Stimulated activated CD4-positive, alpha-beta T cell treated with anti-CD3 and anti-CD28 coated beads, Interleukin-1b, Interleukin-23, amount 100 ng/mL, for 24 hours (primary cell): ENCODE data around the gene TGM1.
"Not testable (repeated sequence)": the region's sequence is repeated elsewhere in the genome, so short reads cannot be mapped to it uniquely, and the experiment has no call there.

ENCODE experiments used
- DNase-seq, 4 experiments: peaks; one replicate each; pipeline ENCODE4 v3.0.0-alpha.2; 2020; ENCODE audit warnings: low read depth in 4 of 4, low spot score in 1 of 4

The TGM1 gene

DNA sequence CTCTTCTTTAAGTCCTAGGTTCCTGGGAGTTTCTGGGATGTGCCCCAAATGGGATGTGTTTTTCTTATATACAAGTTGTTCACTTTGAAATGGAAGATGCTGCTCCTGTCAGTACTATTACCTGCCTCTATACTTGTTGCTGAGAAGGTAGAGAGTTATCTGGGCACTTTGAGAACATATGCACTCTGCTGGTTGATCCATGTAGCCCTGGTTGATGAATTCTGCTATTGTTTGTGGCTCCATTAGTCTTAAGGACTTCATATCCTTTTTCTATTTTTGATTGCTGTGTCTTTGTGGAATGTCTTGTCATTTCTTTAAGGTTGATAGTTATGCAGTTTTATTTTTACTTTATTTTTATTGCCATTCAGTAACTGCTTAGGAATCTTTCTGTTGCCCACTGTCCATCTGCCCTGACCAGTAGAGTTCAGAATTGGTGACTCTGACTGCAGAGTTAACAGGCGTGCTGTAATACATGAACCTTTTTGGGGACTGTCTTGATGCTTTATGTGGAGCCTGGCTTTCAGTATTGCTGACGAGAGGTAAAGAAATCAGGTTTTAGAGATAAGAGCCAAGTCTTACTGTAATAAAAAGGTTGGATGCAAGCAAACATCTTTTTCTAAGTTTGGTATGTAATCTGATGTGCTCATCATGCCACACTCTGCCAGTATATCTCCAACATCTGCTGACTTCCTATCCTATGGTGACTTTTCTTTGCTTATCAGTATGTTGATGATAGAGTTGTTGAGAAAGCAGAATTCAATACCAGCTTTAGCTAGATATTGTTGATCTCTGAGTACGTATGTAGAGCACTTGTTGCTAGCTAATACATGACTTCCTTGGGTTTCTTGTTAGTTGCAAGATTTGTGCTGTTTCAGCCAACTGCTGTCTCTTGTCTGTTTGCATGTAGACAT, 28.6 kb downstream of the TGM1 start:
- DNase-seq = no peak

GRCh38 chr14:24233538-24233866, 29.5 kb downstream of the TGM1 start:
- no peak for DNase-seq

DNA sequence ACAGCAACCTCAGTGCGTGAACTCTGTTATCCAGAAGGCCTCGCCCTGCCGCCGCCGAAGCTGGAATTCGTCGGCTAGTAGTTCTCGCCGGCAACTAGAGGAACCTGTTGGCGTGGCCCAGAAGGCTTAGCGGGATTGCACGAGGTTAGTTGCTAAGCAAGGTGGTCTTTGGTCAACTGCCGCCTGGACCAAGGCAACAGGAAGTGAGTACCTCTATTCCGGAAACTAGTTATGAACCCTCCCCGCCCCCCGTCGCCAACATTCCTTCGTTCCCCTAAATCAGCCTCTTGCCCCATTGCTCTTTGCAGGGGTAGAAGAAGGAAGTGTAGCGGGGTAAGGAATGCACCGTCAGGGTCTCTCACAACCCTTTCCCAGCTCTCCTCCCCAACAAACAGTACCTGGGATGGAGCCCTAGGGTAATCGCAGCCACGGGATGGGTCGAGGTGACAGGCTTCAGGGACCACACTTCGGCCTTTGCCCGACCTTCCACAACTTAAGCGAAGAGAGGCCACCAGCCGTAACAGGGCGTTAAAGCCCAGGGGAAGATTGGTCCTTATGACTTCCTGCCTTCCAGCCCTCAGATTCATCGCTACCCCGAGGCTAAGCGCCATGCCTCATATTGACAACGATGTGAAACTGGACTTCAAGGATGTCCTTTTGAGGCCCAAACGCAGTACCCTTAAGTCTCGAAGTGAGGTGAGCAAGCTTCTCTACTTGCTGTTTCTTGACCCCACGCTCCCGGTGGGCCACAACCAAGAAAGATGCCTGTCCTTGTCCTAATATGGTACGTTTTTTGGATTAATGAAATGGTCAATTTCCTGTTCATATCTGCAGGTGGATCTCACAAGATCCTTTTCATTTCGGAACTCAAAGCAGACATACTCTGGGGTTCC, 30.1 kb downstream of the TGM1 start, which contains the start of gene GMPR2:
Gene GMPR2, plus strand, starts transcription at position 285 of the 893 bp plus-strand sequence. Its CDS starts 325 bp downstream, at position 610.
- DNase-seq = peak in 1 of 4 experiments; percentile 54

DNA sequence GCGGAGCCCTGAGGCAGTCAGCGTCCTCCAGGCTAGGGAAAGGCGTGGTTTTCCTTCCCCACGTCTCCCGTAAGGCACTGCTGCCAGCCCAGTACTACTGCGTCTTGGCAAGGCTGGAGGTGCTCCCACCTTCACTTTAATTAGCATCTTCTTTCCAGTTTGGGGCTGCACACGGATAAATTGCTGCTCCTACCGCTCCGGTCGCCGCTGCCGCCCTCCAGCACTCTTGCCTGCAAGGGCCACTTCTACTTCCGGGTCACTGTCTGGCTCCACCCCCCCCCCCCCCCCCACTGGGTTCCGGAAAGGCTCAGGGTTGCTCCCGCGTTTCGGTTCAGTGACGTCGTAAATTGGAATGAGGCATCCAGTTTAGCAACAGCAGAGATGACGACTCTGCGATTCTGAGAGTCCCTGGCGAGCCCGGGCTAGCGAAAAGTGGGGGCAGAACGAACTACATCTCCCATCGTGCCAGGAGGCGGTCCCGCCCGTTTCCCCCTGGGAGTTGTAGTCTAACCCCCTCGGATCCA, 30.8 kb downstream of the TGM1 start, which contains the start of gene NEDD8:
Gene NEDD8, minus strand, starts transcription at position 247 of the 524 bp plus-strand sequence. Its CDS starts 100 bp downstream, at position 147.
- peak; percentile 70 to 90 (median 82) for DNase-seq

- DNase-seq = no peak
These were observed 31.5 kb downstream of the TGM1 start for GRCh38 chr14:24231263-24232120.

DNA sequence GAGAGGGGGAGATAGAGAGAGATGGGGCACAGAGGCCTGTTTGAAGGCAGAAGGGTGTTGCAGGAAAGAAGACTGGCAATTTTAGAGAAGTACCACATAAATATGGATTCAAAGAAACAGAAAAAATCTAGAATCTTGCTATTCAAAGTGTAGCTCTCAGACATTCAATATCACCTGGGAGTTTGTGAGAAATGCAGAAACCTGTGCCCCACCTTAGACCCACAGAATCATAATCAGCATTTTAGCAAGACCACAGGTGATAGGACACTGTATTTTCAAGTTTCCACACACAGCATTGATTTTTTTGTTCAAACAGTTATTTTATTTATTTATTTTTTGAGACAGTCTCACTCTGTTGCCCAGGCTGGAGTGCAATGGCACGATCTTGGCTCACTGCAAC, 34.1 kb downstream of the TGM1 start:
- DNase-seq = no peak

DNA sequence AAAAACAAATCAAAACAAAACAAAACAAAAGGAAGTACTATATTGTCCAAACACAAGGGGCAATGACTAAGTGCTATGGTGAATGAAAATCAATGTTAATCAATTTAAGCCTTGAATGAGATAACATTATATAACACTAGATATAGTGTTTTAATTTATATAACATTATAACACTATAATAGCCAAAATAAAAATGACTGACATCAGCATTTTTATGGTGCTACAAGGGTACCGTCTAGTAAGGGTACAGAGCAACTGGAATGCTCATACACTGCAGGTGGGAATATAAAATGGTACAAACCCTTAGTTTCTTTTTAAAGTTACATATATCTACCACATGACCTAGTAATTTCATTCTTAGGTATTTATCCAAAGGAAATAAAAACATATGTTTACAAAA, 36.5 kb downstream of the TGM1 start:
- DNase-seq = no peak

GRCh38 chr14:24224618-24225071, 38.3 kb downstream of the TGM1 start:
- DNase-seq = no peak

GRCh38 chr14:24222987-24223386, 40.0 kb downstream of the TGM1 start:
- DNase-seq = not testable (repeated sequence)

DNA sequence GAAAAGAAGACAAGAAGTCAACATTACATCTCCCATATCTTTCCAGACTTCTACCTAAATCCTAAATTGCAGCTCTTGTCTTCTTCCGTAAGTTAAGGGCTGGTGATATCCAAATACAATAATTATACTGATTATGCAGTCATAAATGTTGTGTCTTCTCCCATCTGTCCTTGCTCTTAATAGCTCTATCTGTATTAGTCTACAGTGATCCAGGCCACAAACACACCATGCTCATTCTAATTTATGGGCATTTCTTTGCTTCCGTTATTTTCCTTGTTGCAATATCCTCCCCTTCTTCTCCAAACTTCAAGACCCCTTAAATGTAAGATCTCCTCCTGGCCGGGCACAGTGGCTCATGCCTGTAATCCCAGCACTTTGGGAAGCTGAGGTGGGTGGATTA, 43.5 kb downstream of the TGM1 start:
- DNase-seq = no peak

- no peak for DNase-seq
These were observed 43.9 kb downstream of the TGM1 start for GRCh38 chr14:24219080-24219479.

DNA sequence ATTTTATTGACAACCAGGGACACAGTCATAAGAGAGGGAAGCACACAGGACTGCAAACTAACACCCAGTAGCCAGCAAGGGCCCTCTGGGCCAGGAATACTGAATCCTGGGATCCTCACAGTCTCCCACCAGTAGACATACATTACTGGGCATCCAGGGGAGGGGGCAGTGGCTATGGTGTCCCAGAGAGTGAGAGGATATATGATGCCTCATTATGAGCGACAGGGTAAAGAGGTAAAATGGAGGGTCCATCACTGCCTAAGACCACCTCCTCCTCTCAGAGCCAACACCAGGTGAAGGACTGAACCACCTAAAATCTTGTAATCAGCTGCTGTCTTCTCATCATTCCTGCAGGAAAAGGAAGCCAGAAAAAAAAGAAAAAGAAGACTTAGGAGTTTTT, 46.1 kb downstream of the TGM1 start:
- DNase-seq = not testable (repeated sequence)

DNA sequence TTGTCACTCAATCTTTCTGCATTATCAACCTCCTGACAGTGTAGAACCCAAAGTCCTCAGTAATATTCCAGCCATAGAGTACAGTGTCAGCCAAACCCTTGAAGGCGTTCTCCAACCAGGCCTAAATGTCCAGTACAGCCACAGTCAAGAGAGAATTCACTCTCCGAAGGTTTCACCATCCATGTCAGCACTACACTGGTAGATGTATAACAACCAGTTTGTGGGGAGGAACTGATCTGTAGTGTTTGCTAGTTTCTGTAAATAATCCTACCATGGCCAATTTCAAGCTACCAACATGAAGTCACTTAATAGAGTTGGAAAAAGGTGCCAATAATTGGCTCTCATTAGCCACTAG, 46.7 kb downstream of the TGM1 start:
- no peak for DNase-seq

DNA sequence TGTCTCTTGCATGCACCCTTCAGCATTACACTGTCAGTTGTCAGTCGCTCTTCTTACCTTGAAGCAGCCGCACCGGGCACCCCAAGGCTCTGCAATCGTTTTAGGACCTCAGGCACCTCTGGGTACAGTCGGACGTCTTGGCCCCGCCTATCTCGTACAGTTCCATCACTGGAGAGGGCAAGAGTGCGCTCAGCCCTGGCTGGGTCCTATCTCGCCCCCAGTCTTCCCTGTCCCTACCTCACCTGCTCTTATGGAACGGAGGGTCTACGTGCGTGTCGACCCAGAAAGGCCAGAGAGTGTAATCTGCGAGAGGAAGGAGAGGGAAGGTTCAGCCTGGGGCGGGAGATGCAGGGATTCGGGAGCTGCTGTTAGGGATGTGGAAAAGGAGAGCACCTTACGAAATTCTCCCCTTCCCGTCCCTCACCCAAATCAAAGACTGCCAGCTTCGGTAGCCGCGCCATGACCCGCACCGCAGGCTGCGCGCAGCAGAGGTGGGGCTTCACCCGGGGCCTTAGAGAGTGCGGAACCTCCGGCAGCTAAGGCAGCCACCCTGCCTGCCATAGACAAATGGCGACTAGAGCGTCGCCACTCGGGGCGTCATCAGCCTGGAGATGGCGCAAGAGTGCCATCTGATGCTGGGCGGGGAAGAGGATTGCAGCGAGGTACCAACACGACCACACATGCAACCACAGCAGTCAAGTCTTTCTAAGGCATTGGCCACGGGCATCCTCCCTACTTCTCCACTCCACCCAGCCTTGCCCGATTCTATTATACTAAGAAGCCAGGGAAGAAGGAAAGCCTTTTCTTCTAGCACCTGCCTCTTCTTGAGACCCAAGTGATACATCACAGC, 47.3 kb downstream of the TGM1 start, which contains the start of gene MDP1:
Gene MDP1, minus strand, starts transcription at position 572 of the 850 bp plus-strand sequence. Its CDS starts 111 bp downstream, at position 461.
- peak; percentile 52 to 77 (median 66) for DNase-seq

DNA sequence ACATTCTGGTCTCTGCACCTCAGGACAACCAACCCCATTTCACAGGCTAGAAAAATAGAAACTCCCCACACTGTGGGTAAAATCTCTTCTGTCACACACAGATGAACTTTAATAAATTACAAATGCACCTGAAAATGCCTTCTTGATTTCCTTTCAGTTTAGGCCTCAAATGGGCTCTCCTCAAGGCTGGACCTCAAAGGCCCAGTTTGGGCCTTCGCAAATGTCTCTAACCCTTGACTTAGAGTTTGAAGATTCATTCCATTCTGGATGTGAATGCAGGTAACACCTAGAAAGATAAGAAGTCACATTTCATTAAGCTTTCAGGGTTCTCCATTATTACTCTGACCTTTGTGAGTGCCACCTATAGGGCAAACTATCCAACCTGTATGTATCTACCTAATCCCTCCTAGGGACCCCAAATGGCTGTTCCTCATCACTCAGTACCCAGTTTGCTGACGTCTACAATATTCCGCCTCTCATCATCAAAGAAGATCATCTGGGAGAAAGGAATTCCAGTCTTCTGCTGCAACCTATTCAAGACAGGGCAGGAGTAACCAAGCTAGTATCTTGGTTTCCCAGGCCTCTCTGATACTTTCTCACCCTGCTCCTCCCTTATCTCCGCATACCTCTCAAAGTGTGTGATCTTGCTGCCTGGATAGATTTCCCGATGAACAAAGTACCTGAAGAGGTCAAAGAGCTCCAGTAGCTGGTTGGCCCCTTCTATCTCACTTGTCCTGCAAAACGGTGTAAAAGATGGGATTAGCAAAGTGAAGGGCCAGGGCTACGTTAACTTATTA, 48.9 kb downstream of the TGM1 start:
- no peak for DNase-seq

DNA sequence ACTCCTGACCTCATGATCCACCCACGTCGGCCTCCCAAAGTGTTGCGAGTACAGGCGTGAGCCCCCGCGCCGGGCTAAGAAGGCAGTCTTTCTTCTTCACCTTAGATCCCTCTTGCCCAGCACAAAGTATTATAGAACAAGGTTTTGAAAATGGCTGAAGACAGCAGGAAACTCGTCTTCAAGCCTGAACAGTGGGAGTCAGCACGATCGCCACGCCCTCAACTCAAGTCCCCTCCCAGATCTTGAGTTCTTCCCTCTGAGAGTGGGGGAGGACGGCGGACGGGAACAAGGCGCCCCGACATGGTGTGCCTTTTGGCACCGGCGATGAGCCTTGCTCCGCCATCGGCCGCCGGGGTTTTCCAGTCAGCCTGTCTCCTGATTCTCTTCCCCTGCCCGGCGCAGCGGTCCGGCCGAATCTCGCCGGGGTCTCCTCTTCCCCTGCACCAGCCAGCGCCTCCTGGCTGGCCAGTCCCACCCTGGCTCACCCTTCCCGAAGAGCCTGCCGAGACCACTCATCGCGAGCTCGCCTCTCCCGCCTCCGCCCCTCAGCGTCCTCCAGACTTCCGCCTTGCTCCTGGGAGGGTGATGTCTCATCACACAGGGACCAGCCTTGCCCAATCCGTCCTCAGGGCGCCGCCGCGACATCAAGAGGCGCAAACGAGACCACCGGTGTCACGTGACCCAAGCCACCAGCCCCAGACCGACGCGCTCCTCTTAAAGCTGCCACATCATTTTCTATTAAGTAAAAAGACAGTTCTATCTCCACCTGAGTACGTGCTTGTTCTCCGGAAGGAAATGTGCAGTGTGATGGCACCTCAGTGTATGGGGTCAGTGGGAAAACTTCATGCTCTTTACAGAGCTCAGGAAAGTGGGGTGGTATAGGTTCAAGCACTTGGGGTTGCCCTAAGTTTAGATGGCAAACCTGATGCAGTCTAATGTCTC, 49.8 kb downstream of the TGM1 start, which contains the start of gene CHMP4A:
Gene CHMP4A, minus strand, starts transcription at position 565 of the 942 bp plus-strand sequence. Its CDS starts 49 bp downstream, at position 516.
- peak; percentile 83 to 95 (median 92) for DNase-seq

- no peak for DNase-seq
These were observed 51.7 kb downstream of the TGM1 start for GRCh38 chr14:24211311-24211710.
